Esophagus squamous epithelium (tissue), 5 donors: Measurements from ENCODE around the gene MBNL2. TPM values are rescaled to one million over a fixed set of nuclear protein-coding genes. Genes with fewer than 3 reads are reported as not detected.

Source experiments
- DNase-seq: peaks from one replicate; lab custom pipeline; 2025; lab: John Stamatoyannopoulos, UW
- H3K27ac ChIP-seq, 4 donors: fragments of 200-600 bp; sonication (generic); one replicate each; pipeline ENCODE4 v1.5.1; 2016 to 2019; ENCODE audit warnings: mild to moderate bottlenecking in 1 of 4
- H3K27me3 ChIP-seq, 4 donors: fragments of 200-600 bp; sonication (generic); 1 replicate in 3 of 4; 2 replicates in 1 of 4; pipeline versions ENCODE4 v1.5.1 to v1.6.0; 2017 to 2021; ENCODE audit warnings: antibody characterized with exemption in 1 of 4
- H3K36me3 ChIP-seq, 3 donors: fragments of 200-600 bp; sonication (generic); one replicate each; pipeline ENCODE4 v1.5.1; 2016 to 2019
- H3K4me1 ChIP-seq, 3 donors: fragments of 200-600 bp; sonication (generic); one replicate each; pipeline ENCODE4 v1.5.1; 2017 to 2019
- H3K4me3 ChIP-seq, 4 donors: fragments of 200-600 bp; sonication (generic); 1 replicate in 3 of 4; 2 replicates in 1 of 4; pipeline ENCODE4 v1.5.1; 2016 to 2019; ENCODE audit warnings: mild to moderate bottlenecking in 2 of 4, moderate library complexity in 1 of 4
- H3K9me3 ChIP-seq, 3 donors: fragments of 200-600 bp; sonication (generic); one replicate each; pipeline ENCODE4 v1.5.1; 2016 to 2019
- CTCF ChIP-seq, 6 experiments: fragments of 450-650 bp in 4 of 6; fragments of 200-600 bp in 2 of 6; sonication (generic) in 2 of 6; IDR thresholded peaks; one replicate each; pipeline ENCODE4 v1.5.1; 2016 to 2019; ENCODE audit warnings: antibody characterized with exemption in 6 of 6, mild to moderate bottlenecking in 4 of 6, moderate library complexity in 4 of 6
- POLR2A ChIP-seq, 4 donors: fragments of 450-650 bp; IDR thresholded peaks; one replicate each; pipeline ENCODE4 v1.6.1; 2017; ENCODE audit warnings: antibody characterized with exemption in 4 of 4, mild to moderate bottlenecking in 4 of 4, moderate library complexity in 3 of 4
- WGBS, 2 donors: methylation state at CpG; one replicate each; pipeline ENCODE4 v1.1.5; 2018; 5-methylcytosine and 5-hydroxymethylcytosine counted together
- intact Hi-C: fragments of 100-400 bp; cut with DNase I; formaldehyde crosslinking; loops from one replicate; pipeline ENCODE4 v1.15.0; 2022
- total RNA-seq, 4 donors: library from RNA; depleted of rRNA; stranded (reverse); fragments of >200 nt; gene quantifications; one replicate each; pipeline ENCODE4 v1.1.0, GENCODE V29; 2016
- donor health status: DM: yes; HTN: yes; CAD: no.

The MBNL2 gene
- total RNA-seq, 4 donors from 2014 or later, result 18.3 to 58.7 (median 29.7) TPM

DNA sequence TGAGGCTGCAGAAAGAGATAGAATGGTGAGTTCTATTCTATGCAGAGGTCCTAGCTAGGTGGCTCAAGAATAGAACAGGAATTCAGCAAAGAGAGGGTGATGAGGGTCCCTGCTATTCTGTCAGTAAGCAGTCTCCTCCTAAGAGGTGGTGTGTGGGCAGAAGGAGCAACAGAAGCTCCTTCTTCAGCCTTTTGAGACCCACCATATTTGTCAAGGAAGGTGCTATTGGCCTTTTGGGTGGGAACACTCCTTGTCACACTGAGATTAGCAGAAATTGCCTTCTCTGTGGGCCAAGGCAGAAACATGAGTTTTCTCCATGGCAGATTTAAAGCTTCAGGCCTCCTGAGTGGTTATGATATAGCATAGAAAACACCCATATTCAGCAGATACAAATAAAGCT is 172.4 kb downstream of the MBNL2 start:
- H3K36me3 ChIP-seq, result peaks cover 0 to 23% (median 0%) of the 10 kb centered on the region in 3 donors
- no peak for DNase-seq
- intact Hi-C loops, result no loop called here
- H3K4me3 ChIP-seq, result no peak overlapping the region
- H3K27ac ChIP-seq, result no peak overlapping the region
- no peaks in the 10 kb centered on the region for H3K27me3 ChIP-seq
- H3K4me1 ChIP-seq, result peaks cover 0 to 15% (median 0%) of the 10 kb centered on the region in 3 donors
- TF ChIP-seq POLR2A (IDR thresholded peaks at IDR 0.05), result no peak
- TF ChIP-seq CTCF (IDR thresholded peaks at IDR 0.05), result no peak
- H3K9me3 ChIP-seq, result no peaks in the 10 kb centered on the region

DNA sequence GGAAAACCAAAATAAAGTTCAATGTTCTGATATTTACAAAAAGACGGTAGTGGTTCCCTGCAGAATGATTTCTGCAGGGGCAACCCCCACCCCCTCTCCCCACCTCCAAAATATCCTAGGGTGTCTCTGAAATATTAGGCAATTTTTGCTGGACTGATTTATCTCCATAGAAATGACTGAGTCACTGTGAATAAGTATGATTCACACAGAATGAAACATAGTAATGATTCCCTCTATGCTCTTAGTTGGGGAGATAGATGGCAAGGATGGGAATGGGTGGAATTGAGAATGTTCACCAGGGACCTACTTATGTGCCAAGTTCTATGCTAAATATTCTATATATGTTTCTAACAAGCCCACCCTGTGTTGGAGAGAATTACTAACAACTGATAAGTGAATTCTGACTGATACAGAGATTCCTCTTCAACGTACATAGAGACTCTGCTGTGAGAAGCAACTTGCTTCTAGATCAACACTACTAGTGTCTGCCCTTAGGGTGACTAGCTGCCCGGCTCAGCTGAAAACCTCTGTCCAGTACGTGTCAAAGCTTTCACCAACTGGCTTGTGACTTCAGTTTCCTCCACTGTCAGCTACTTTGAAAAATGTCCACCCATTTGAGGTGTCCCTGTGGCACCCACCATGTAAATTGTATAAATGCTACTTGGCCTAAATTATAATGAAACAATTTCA is 173.5 kb downstream of the MBNL2 start:
- no peak overlapping the region for H3K27ac ChIP-seq
- peaks cover 0 to 22% (median 0%) of the 10 kb centered on the region in 3 donors for H3K36me3 ChIP-seq
- no peaks in the 10 kb centered on the region for H3K27me3 ChIP-seq
- H3K4me1 ChIP-seq, result peaks cover 0 to 15% (median 0%) of the 10 kb centered on the region in 3 donors
- WGBS, 2 donors, result 67 to 68% methylated on average over 4 of the region's 4 CpGs
- H3K4me3 ChIP-seq, result no peak overlapping the region
- no peak for TF ChIP-seq POLR2A (IDR thresholded peaks at IDR 0.05)
- no peak for TF ChIP-seq CTCF (IDR thresholded peaks at IDR 0.05)
- intact Hi-C loops, result no loop called here
- no peak for DNase-seq
- H3K9me3 ChIP-seq, result no peaks in the 10 kb centered on the region

- WGBS, 2 donors, result 69 to 70% methylated on average over 10 of the region's 10 CpGs
These were observed 175.1 kb downstream of the MBNL2 start for GRCh38 chr13:97397267-97397666.

GRCh38 chr13:97401421-97401820 is 179.3 kb downstream of the MBNL2 start:
- WGBS, 2 donors, result 41 to 58% methylated on average over 2 to 3 of the region's 3 CpGs
- intact Hi-C loops, result no loop called here
- no peaks in the 10 kb centered on the region for H3K9me3 ChIP-seq

More at GRCh38 chr13:97397267-97397666, 175.1 kb downstream of the MBNL2 start:
- Histone ChIP-seq H3K9me3 (no peaks in the 10 kb centered on the region), H3K36me3 (peaks cover 0 to 5% (median 0%) of the 10 kb centered on the region in 3 donors), H3K4me3 (no peak overlapping the region), H3K27me3 (no peaks in the 10 kb centered on the region), H3K4me1 (peaks cover 0 to 3% (median 0%) of the 10 kb centered on the region in 3 donors), H3K27ac (no peak overlapping the region)
- intact Hi-C loops, result no loop called here
- TF ChIP-seq POLR2A (IDR thresholded peaks at IDR 0.05) (no peak), CTCF (IDR thresholded peaks at IDR 0.05) (no peak)
- no peak for DNase-seq

More at GRCh38 chr13:97401421-97401820, 179.3 kb downstream of the MBNL2 start:
- H3K4me3 ChIP-seq, result no peak overlapping the region
- TF ChIP-seq POLR2A (IDR thresholded peaks at IDR 0.05) (no peak), CTCF (IDR thresholded peaks at IDR 0.05) (no peak)
- H3K27me3 ChIP-seq, result no peaks in the 10 kb centered on the region
- H3K36me3 ChIP-seq, result no peaks in the 10 kb centered on the region
- DNase-seq, result no peak
- peaks cover 0 to 3% (median 0%) of the 10 kb centered on the region in 3 donors for H3K4me1 ChIP-seq
- no peak overlapping the region for H3K27ac ChIP-seq
